Measurements from ENCODE around the gene KRTAP10-3.
"Not testable (repeated sequence)": the region's sequence is repeated elsewhere in the genome, so short reads cannot be mapped to it uniquely, and the experiment has no call there.

KRTAP10-3 gene

GRCh38 chr21:44581158-44581557 is 22.6 kb upstream of the KRTAP10-3 start:
- no peaks in the 10 kb centered on the region for H4K20me1 ChIP-seq (ENCODE audit: insufficient read depth, low read length)
- no peaks in the 10 kb centered on the region for H3K36me3 ChIP-seq (replicated peaks; ENCODE audit: low read depth, low read length)
- H3K27ac ChIP-seq (ENCODE audit: low read length), result no peak overlapping the region

GRCh38 chr21:44580231-44580821 is 21.7 kb upstream of the KRTAP10-3 start, which contains the start of gene KRTAP10-5:
TSS of gene KRTAP10-5 (minus strand) at chr21:44580604. CDS start at chr21:44580578, 26 bp downstream.
- peaks cover 10% of the 10 kb centered on the region for H3K4me1 ChIP-seq (ENCODE audit: low read length)

More at GRCh38 chr21:44581158-44581557, 22.6 kb upstream of the KRTAP10-3 start:
- no peak overlapping the region for H3K4me2 ChIP-seq (ENCODE audit: low read length)
- peaks cover 9% of the 10 kb centered on the region; the same call in 1 of the 2 replicates for H3K27me3 ChIP-seq (ENCODE audit: low read depth, low read length)
- peaks cover 10% of the 10 kb centered on the region for H3K4me1 ChIP-seq (ENCODE audit: low read length)
- H3K4me3 ChIP-seq (ENCODE audit: low read length), result no peak overlapping the region
- no peak for TF ChIP-seq CTCF (IDR thresholded peaks at IDR 0.05; ENCODE audit: low read depth, low read length)
- TF ChIP-seq EZH2phosphoT487 (IDR thresholded peaks at IDR 0.05; ENCODE audit: low read depth), result no peak
- no peaks in the 10 kb centered on the region for H3K79me2 ChIP-seq (ENCODE audit: low read length)
- H2AFZ ChIP-seq (ENCODE audit: low read depth, low read length), result no peak overlapping the region
- H3K9me3 ChIP-seq (ENCODE audit: insufficient read depth, low read length), result no peaks in the 10 kb centered on the region
- H3K9ac ChIP-seq (ENCODE audit: low read length), result no peak overlapping the region

GRCh38 chr21:44579833-44580144 is 21.2 kb upstream of the KRTAP10-3 start:
- Histone ChIP-seq H3K79me2 (ENCODE audit: low read length) (no peaks in the 10 kb centered on the region), H3K27me3 (ENCODE audit: low read depth, low read length) (0 out of 2 replicates have a peak, but pooled peaks cover 3% of the 10 kb centered on the region), H3K4me2 (ENCODE audit: low read length) (no peak overlapping the region), H2AFZ (ENCODE audit: low read depth, low read length) (no peak overlapping the region), H3K36me3 (replicated peaks; ENCODE audit: low read depth, low read length) (no peaks in the 10 kb centered on the region), H3K9me3 (ENCODE audit: insufficient read depth, low read length) (no peaks in the 10 kb centered on the region), H3K4me3 (ENCODE audit: low read length) (no peak overlapping the region), H3K9ac (ENCODE audit: low read length) (no peak overlapping the region), H3K27ac (ENCODE audit: low read length) (no peak overlapping the region), H4K20me1 (ENCODE audit: insufficient read depth, low read length) (no peaks in the 10 kb centered on the region), H3K4me1 (ENCODE audit: low read length) (peaks cover 10% of the 10 kb centered on the region)
- TF ChIP-seq CTCF (IDR thresholded peaks at IDR 0.05; ENCODE audit: low read depth, low read length) (no peak), EZH2phosphoT487 (IDR thresholded peaks at IDR 0.05; ENCODE audit: low read depth) (no peak)

More at GRCh38 chr21:44580231-44580821, 21.7 kb upstream of the KRTAP10-3 start, which contains the start of gene KRTAP10-5:
- H3K4me2 ChIP-seq (ENCODE audit: low read length); H3K27ac ChIP-seq (ENCODE audit: low read length); H4K20me1 ChIP-seq (ENCODE audit: insufficient read depth, low read length); H3K36me3 ChIP-seq (replicated peaks; ENCODE audit: low read depth, low read length); H3K27me3 ChIP-seq (ENCODE audit: low read depth, low read length); H2AFZ ChIP-seq (ENCODE audit: low read depth, low read length); H3K9ac ChIP-seq (ENCODE audit: low read length); H3K79me2 ChIP-seq (ENCODE audit: low read length); H3K4me3 ChIP-seq (ENCODE audit: low read length); H3K9me3 ChIP-seq (ENCODE audit: insufficient read depth, low read length): not testable (repeated sequence)

GRCh38 chr21:44579056-44579832 is 20.6 kb upstream of the KRTAP10-3 start:
- TF ChIP-seq EZH2phosphoT487 (IDR thresholded peaks at IDR 0.05; ENCODE audit: low read depth), result no peak
- TF ChIP-seq CTCF (IDR thresholded peaks at IDR 0.05; ENCODE audit: low read depth, low read length), result no peak
- no peak overlapping the region for H3K4me3 ChIP-seq (ENCODE audit: low read length)
- H2AFZ ChIP-seq (ENCODE audit: low read depth, low read length), result no peak overlapping the region
- peaks cover 10% of the 10 kb centered on the region for H3K4me1 ChIP-seq (ENCODE audit: low read length)
- H3K79me2 ChIP-seq (ENCODE audit: low read length), result no peaks in the 10 kb centered on the region
- H3K9me3 ChIP-seq (ENCODE audit: insufficient read depth, low read length), result no peaks in the 10 kb centered on the region
- H3K4me2 ChIP-seq (ENCODE audit: low read length), result no peak overlapping the region
- no peak overlapping the region for H3K27ac ChIP-seq (ENCODE audit: low read length)
- no peak overlapping the region for H3K9ac ChIP-seq (ENCODE audit: low read length)
- H3K36me3 ChIP-seq (replicated peaks; ENCODE audit: low read depth, low read length), result no peaks in the 10 kb centered on the region
- H4K20me1 ChIP-seq (ENCODE audit: insufficient read depth, low read length), result no peaks in the 10 kb centered on the region
- 0 out of 2 replicates have a peak, but pooled peaks cover under 1% of the 10 kb centered on the region for H3K27me3 ChIP-seq (ENCODE audit: low read depth, low read length)
